GM23338 (cell line): ENCODE results near the gene ATP5F1A. TPM values are rescaled to one million over a fixed set of nuclear protein-coding genes. Genes with fewer than 3 reads are reported as not detected.

ENCODE experiments used
- ATAC-seq: fragments of 200-7000 bp; cut with Tn5 transposase; 3 replicates; pipeline ENCODE4 v1.9.1; 2020
- DNase-seq: peaks from one replicate; pipeline ENCODE4 v3.0.0-alpha.2; 2015; ENCODE audit warnings: low spot score
- H2AFZ ChIP-seq: fragments of 200-600 bp; sonication (generic); 2 replicates; pipeline ENCODE4 v1.8.0; 2016; ENCODE audit warnings: antibody characterized with exemption, mild to moderate bottlenecking, moderate library complexity
- H3F3A ChIP-seq: fragments of 200-600 bp; sonication (generic); replicated peaks from 2 replicates; pipeline ENCODE4 v1.8.0; 2017; ENCODE audit warnings: antibody characterized with exemption, mixed run types, low read depth
- H3K27ac ChIP-seq: fragments of 200-600 bp; sonication (generic); 2 replicates; pipeline ENCODE4 v1.6.1; 2016; ENCODE audit warnings: low read depth
- H3K27me3 ChIP-seq: fragments of 200-600 bp; sonication (generic); 2 replicates; pipeline ENCODE4 v1.8.0; 2016; ENCODE audit warnings: mild to moderate bottlenecking, mixed run types, moderate library complexity; ENCODE audit not compliant: insufficient read depth
- H3K36me3 ChIP-seq: fragments of 200-600 bp; sonication (generic); 2 replicates; pipeline ENCODE4 v1.8.0; 2016; ENCODE audit warnings: mild to moderate bottlenecking; ENCODE audit not compliant: insufficient read depth
- H3K4me1 ChIP-seq: fragments of 200-600 bp; sonication (generic); 2 replicates; pipeline ENCODE4 v1.8.0; 2016; ENCODE audit warnings: mild to moderate bottlenecking, moderate library complexity; ENCODE audit not compliant: insufficient read depth
- H3K4me2 ChIP-seq: fragments of 200-600 bp; sonication (generic); 2 replicates; pipeline ENCODE4 v1.7.1; 2017; ENCODE audit warnings: mixed run types
- H3K4me3 ChIP-seq: fragments of 200-600 bp; sonication (generic); 2 replicates; pipeline ENCODE4 v1.6.1; 2016; ENCODE audit warnings: mixed run types
- H3K79me2 ChIP-seq: fragments of 200-600 bp; sonication (generic); replicated peaks from 2 replicates; pipeline ENCODE4 v1.8.0; 2017; ENCODE audit warnings: mild to moderate bottlenecking; ENCODE audit not compliant: insufficient read depth
- H3K9me2 ChIP-seq: fragments of 200-600 bp; sonication (generic); 2 replicates; pipeline ENCODE4 v1.8.0; 2017; ENCODE audit not compliant: insufficient read depth
- H4K20me1 ChIP-seq: fragments of 200-600 bp; sonication (generic); replicated peaks from 2 replicates; pipeline ENCODE4 v1.8.0; 2017; ENCODE audit warnings: mild to moderate bottlenecking; ENCODE audit not compliant: insufficient read depth
- H3K27ac Mint-ChIP-seq: 2 replicates; pipeline ENCODE4 v1.8.0; 2020; ENCODE audit warnings: inconsistent platforms, mild to moderate bottlenecking, moderate library complexity, mixed read lengths
- H3K27me3 Mint-ChIP-seq: 3 replicates; pipeline ENCODE4 v1.8.0; 2022; ENCODE audit warnings: low read depth, mild to moderate bottlenecking, moderate library complexity, mixed read lengths, inconsistent platforms; ENCODE audit not compliant: insufficient read depth, poor library complexity
- H3K36me3 Mint-ChIP-seq: 3 replicates; pipeline ENCODE4 v1.8.0; 2021; ENCODE audit warnings: low read depth, mild to moderate bottlenecking, inconsistent platforms, moderate library complexity, mixed read lengths
- H3K4me1 Mint-ChIP-seq: 3 replicates; pipeline ENCODE4 v1.8.0; 2020; ENCODE audit warnings: mild to moderate bottlenecking, inconsistent platforms, mixed read lengths
- H3K4me3 Mint-ChIP-seq: 3 replicates; pipeline ENCODE4 v1.8.0; 2021; ENCODE audit warnings: moderate library complexity, mild to moderate bottlenecking, inconsistent platforms, mixed read lengths
- H3K9me3 Mint-ChIP-seq: 3 replicates; pipeline ENCODE4 v1.8.0; 2020; ENCODE audit warnings: moderate library complexity, mild to moderate bottlenecking, inconsistent platforms, mixed read lengths
- CREB1 ChIP-seq: fragments of 250-450 bp; sonication (Bioruptor Pico); IDR thresholded peaks from 2 replicates; pipeline ENCODE4 v1.5.0; 2020; ENCODE audit warnings: low read depth, mild to moderate bottlenecking, moderate library complexity
- CTCF ChIP-seq, 2 experiments: fragments of 200-600 bp in 1 of 2; sonication (generic) in 1 of 2; conservative IDR thresholded peaks; 2 replicates each; pipeline versions ENCODE4 v1.5.1 to v1.6.1; 2016 to 2017; ENCODE audit warnings: antibody characterized with exemption in 2 of 2, low read depth in 2 of 2, mild to moderate bottlenecking in 2 of 2, moderate library complexity in 1 of 2
- ETS1 ChIP-seq: IDR thresholded peaks from 2 replicates; pipeline ENCODE4 v1.6.1; 2016; ENCODE audit warnings: antibody characterized with exemption
- EZH2 ChIP-seq: fragments of 200-600 bp; sonication (generic); IDR thresholded peaks from one replicate; pipeline ENCODE4 v1.8.0; 2017; ENCODE audit warnings: antibody characterized with exemption, mild to moderate bottlenecking, low read depth; ENCODE audit not compliant: unreplicated experiment
- EZH2phosphoT487 ChIP-seq: fragments of 200-600 bp; sonication (generic); IDR thresholded peaks from one replicate; pipeline ENCODE4 v1.8.1; 2018; ENCODE audit warnings: antibody characterized with exemption; ENCODE audit not compliant: unreplicated experiment
- JUNB ChIP-seq: IDR thresholded peaks from one replicate; pipeline ENCODE4 v1.6.1; 2016; ENCODE audit warnings: antibody characterized with exemption; ENCODE audit not compliant: unreplicated experiment
- NANOG ChIP-seq: IDR thresholded peaks from 2 replicates; pipeline ENCODE4 v1.6.1; 2016; ENCODE audit warnings: antibody characterized with exemption, borderline replicate concordance
- POLR2AphosphoS5 ChIP-seq: IDR thresholded peaks from 2 replicates; pipeline ENCODE4 v1.6.1; 2016; ENCODE audit warnings: antibody characterized with exemption, low read depth
- REST ChIP-seq: IDR thresholded peaks from one replicate; pipeline ENCODE4 v1.6.1; 2018; ENCODE audit warnings: antibody characterized with exemption; ENCODE audit not compliant: unreplicated experiment
- STAT1 ChIP-seq: IDR thresholded peaks from one replicate; pipeline ENCODE4 v1.6.1; 2016; ENCODE audit warnings: antibody characterized with exemption; ENCODE audit not compliant: unreplicated experiment
- ZNF114 ChIP-seq: fragments of 250-450 bp; sonication (Bioruptor Pico); IDR thresholded peaks from 2 replicates; pipeline ENCODE4 v1.5.0; 2020; ENCODE audit warnings: mild to moderate bottlenecking, moderate library complexity
- ZNF331 ChIP-seq: fragments of 250-450 bp; sonication (Bioruptor Pico); IDR thresholded peaks from 2 replicates; pipeline ENCODE4 v1.5.0; 2020; ENCODE audit warnings: low read depth, mild to moderate bottlenecking, moderate library complexity
- ZNF462 ChIP-seq: fragments of 250-450 bp; sonication (Bioruptor Pico); IDR thresholded peaks from 2 replicates; pipeline ENCODE4 v1.5.0; 2020; ENCODE audit warnings: mild to moderate bottlenecking, moderate library complexity
- polyA plus RNA-seq: library from polyadenylated mRNA; unstranded; fragments of >200 nt; fragmentation: Nextera tagmentation; extraction: Ambion mirVana; gene quantifications from 2 replicates; pipeline ENCODE4 v1.2.1, GENCODE V29; 2016
- total RNA-seq: library from RNA; depleted of rRNA; stranded (reverse); fragments of >200 nt; shearing (Covaris generic); gene quantifications from 2 replicates; pipeline ENCODE4 v1.2.3, GENCODE V29; 2014

ATP5F1A gene
- total and polyA plus RNA-seq, 2 experiments from 2014 or later = 353 to 822 TPM

GRCh38 chr18:46133534-46133933 lies 35.4 kb upstream of the ATP5F1A start:
- Histone ChIP-seq H3K27me3 (no peaks in the 10 kb centered on the region), H3K27ac (no peak overlapping the region), H3K9me2 (no peaks in the 10 kb centered on the region), H3K79me2 (no peaks in the 10 kb centered on the region), H3K4me2 (no peak overlapping the region), H4K20me1 (no peaks in the 10 kb centered on the region), H3K36me3 (peaks cover 14% of the 10 kb centered on the region), H3K4me3 (no peak overlapping the region), H3F3A (peaks cover 4% of the 10 kb centered on the region; the same call in 1 of the 2 replicates), H3K4me1 (peaks cover 8% of the 10 kb centered on the region; the same call in 1 of the 2 replicates), H2AFZ (no peak overlapping the region)
- H3K36me3 Mint-ChIP-seq = peaks cover 14% of the 10 kb centered on the region; the same call in 2 of the 3 replicates
- no peaks in the 10 kb centered on the region for H3K9me3 Mint-ChIP-seq
- TF ChIP-seq ETS1 (no peak), JUNB (no peak), CREB1 (no peak), NANOG (no peak), ZNF331 (CRISPR knock-in tag) (no peak), EZH2 (no peak), ZNF114 (CRISPR knock-in tag) (no peak), STAT1 (no peak), EZH2phosphoT487 (no peak), CTCF (conservative IDR thresholded peaks at IDR 0.05; ENCODE audit: low read depth in 2 of 2) (no peak), POLR2AphosphoS5 (no peak), REST (no peak), ZNF462 (CRISPR knock-in tag) (no peak)
- no peak overlapping the region for H3K4me3 Mint-ChIP-seq
- peaks cover 3% of the 10 kb centered on the region for H3K27me3 Mint-ChIP-seq
- H3K27ac Mint-ChIP-seq = no peak overlapping the region
- H3K4me1 Mint-ChIP-seq = peaks cover 24% of the 10 kb centered on the region
- no peak for DNase-seq
- ATAC-seq = no peak
